B cell (primary cell): Measurements from ENCODE around the gene CABS1.

ENCODE experiments used
- EZH2 ChIP-seq: IDR thresholded peaks from 2 replicates; pipeline ENCODE4 v1.6.1; 2012; ENCODE audit warnings: borderline replicate concordance, low read depth, mild to moderate bottlenecking, moderate library complexity, low read length; ENCODE audit not compliant: insufficient read depth, poor library complexity, severe bottlenecking
- TF ChIP-seq, protein P1 (sequence below): fragments of 200-600 bp; IDR thresholded peaks from one replicate; pipeline ENCODE4 v1.8.0; 2022; ENCODE audit warnings: antibody characterized with exemption, mild to moderate bottlenecking

DNA sequence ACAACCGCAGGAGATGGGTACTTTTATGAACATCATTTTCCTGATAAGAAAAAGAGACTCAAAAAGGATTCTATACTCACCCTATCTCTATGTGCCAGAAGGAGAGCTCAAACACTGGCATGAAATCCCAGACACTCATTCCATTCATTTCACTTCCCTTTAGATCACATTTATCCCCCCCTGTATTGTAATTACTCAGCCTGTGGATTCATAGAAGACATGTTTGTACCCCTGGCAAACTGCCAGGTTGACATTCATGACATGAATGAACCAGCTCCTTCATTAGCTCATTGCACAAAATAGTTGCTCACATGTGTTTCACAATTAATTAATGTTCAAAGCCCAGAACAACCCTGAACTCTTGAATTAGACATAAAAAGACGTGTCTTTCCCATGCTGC, 30.7 kb downstream of the CABS1 start:
- TF ChIP-seq, protein P1, sequence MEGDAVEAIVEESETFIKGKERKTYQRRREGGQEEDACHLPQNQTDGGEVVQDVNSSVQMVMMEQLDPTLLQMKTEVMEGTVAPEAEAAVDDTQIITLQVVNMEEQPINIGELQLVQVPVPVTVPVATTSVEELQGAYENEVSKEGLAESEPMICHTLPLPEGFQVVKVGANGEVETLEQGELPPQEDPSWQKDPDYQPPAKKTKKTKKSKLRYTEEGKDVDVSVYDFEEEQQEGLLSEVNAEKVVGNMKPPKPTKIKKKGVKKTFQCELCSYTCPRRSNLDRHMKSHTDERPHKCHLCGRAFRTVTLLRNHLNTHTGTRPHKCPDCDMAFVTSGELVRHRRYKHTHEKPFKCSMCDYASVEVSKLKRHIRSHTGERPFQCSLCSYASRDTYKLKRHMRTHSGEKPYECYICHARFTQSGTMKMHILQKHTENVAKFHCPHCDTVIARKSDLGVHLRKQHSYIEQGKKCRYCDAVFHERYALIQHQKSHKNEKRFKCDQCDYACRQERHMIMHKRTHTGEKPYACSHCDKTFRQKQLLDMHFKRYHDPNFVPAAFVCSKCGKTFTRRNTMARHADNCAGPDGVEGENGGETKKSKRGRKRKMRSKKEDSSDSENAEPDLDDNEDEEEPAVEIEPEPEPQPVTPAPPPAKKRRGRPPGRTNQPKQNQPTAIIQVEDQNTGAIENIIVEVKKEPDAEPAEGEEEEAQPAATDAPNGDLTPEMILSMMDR = no peak
- no peak for TF ChIP-seq EZH2
